Transverse colon (tissue), 4 donors: Measurements from ENCODE around the gene NR2E3. TPM values are rescaled to one million over a fixed set of nuclear protein-coding genes. Genes with fewer than 3 reads are reported as not detected.

Experiments
- DNase-seq: peaks from one replicate; pipeline ENCODE4 v3.0.0-alpha.2; 2019
- H3K27ac ChIP-seq, 4 donors: fragments of 200-600 bp; sonication (generic); 2 replicates each; pipeline ENCODE4 v1.5.1; 2016 to 2018; ENCODE audit warnings: inconsistent platforms in 4 of 4
- H3K27me3 ChIP-seq: fragments of 200-600 bp; sonication (generic); 2 replicates; pipeline ENCODE4 v1.5.1; 2017; ENCODE audit warnings: inconsistent platforms
- H3K36me3 ChIP-seq, 4 donors: fragments of 200-600 bp; sonication (generic); 2 replicates each; pipeline ENCODE4 v1.5.1; 2017 to 2019; ENCODE audit warnings: inconsistent platforms in 4 of 4
- H3K4me1 ChIP-seq, 4 donors: fragments of 200-600 bp; sonication (generic); 2 replicates each; pipeline ENCODE4 v1.5.1; 2017 to 2020; ENCODE audit warnings: inconsistent platforms in 4 of 4
- H3K4me3 ChIP-seq, 4 donors: fragments of 200-600 bp; sonication (generic); 1 replicate in 1 of 4; 2 replicates in 3 of 4; pipeline versions ENCODE4 v1.5.1 to v1.6.1; 2017 to 2019; ENCODE audit warnings: inconsistent platforms in 4 of 4
- H3K9me3 ChIP-seq, 2 donors: fragments of 200-600 bp; sonication (generic); 2 replicates each; pipeline ENCODE4 v1.5.1; 2017 to 2019; ENCODE audit warnings: inconsistent platforms in 2 of 2
- CTCF ChIP-seq, 5 experiments: fragments of 200-600 bp in 3 of 5; fragments of 450-650 bp in 2 of 5; sonication (generic) in 3 of 5; IDR thresholded peaks; 1 replicate in 2 of 5; 2 replicates in 3 of 5; pipeline ENCODE4 v1.5.1; 2016 to 2017; ENCODE audit warnings: antibody characterized with exemption in 5 of 5, inconsistent platforms in 3 of 5, mild to moderate bottlenecking in 2 of 5, moderate library complexity in 1 of 5
- EP300 ChIP-seq: sonication (generic); formaldehyde crosslinking; IDR thresholded peaks from one replicate; pipeline ENCODE4 v1.6.1; 2017; ENCODE audit warnings: antibody characterized with exemption, low read depth
- POLR2A ChIP-seq: fragments of 450-650 bp; IDR thresholded peaks from one replicate; pipeline ENCODE4 v1.6.1; 2016; ENCODE audit warnings: antibody characterized with exemption, mild to moderate bottlenecking, moderate library complexity
- POLR2AphosphoS5 ChIP-seq, 3 donors: sonication (generic); formaldehyde crosslinking; IDR thresholded peaks; one replicate each; pipeline ENCODE4 v1.6.1; 2016; ENCODE audit warnings: antibody characterized with exemption in 3 of 3
- WGBS, 2 donors: methylation state at CpG; one replicate each; pipeline ENCODE4 v1.1.5; 2018; ENCODE audit warnings: low coverage in 1 of 2; 5-methylcytosine and 5-hydroxymethylcytosine counted together
- in situ Hi-C, 4 donors: fragments of 200-750 bp; cut with MboI; loops; one replicate each; pipeline versions ENCODE4 v1.15.0 to v1.15.1; 2017; ENCODE audit warnings: low sequenced_read_pairs in 3 of 4, low pct_ligation_motif_present in 1 of 4, low pct_unique_long_range_greater_than_20kb in 1 of 4
- intact Hi-C: fragments of 100-400 bp; cut with DNase I; formaldehyde crosslinking; loops from one replicate; pipeline ENCODE4 v1.15.1; 2023; ENCODE audit warnings: low total_unique reads
- total RNA-seq, 4 donors: library from RNA; depleted of rRNA; stranded (reverse); fragments of >200 nt; gene quantifications; one replicate each; pipeline ENCODE4 v1.1.0, GENCODE V29; 2016

The NR2E3 gene
- total RNA-seq, 4 donors from 2014 or later, result 0.55 to 0.95 TPM; not detected in 2

DNA sequence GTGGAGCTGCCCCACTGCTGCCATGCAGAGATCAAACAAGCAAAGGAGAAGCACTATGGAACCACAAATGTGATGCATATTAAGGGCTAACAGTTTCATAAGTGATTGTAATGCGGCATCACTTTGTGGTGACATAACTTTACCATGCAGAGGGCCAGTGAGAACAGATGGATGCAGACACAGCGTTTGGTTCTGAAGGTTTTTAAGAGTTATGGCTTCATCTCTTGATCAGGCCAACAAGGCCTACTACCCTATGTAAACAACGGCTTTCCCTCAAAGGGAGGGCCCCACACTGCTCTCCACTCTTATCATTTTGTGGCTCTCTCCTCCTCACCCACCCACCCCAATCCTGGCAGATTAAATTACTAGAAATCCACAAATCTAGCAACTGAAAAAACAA lies 13.4 kb downstream of the NR2E3 start:
- no peak for DNase-seq
- H3K36me3 ChIP-seq, result peaks cover 0 to 62% (median 12%) of the 10 kb centered on the region in 4 donors
- no peak overlapping the region for H3K4me3 ChIP-seq
- no peak overlapping the region for H3K27ac ChIP-seq
- in situ Hi-C loops (loop anchor here in 1 of 4 donors (25.0 kb wide), 1 partner anchor 338 kb away; no protein-coding TSS in a partner anchor), intact Hi-C loops (no loop called here)
- 60 to 85% methylated on average over 1 to 3 of the region's 3 CpGs for WGBS, 2 donors
- H3K4me1 ChIP-seq, result no peaks in the 10 kb centered on the region
- H3K9me3 ChIP-seq, result peaks cover 24 to 36% of the 10 kb centered on the region in 2 donors
- TF ChIP-seq POLR2AphosphoS5 (IDR thresholded peaks at IDR 0.05), result no peak
- no peak for TF ChIP-seq POLR2A
- TF ChIP-seq CTCF (IDR thresholded peaks at IDR 0.05), result no peak
- TF ChIP-seq EP300, result no peak
- no peaks in the 10 kb centered on the region for H3K27me3 ChIP-seq

GRCh38 chr15:71825021-71825730 lies 14.8 kb downstream of the NR2E3 start:
- no peak overlapping the region for H3K4me3 ChIP-seq
- TF ChIP-seq POLR2A (no peak), CTCF (IDR thresholded peaks at IDR 0.05) (no peak), EP300 (no peak), POLR2AphosphoS5 (IDR thresholded peaks at IDR 0.05) (no peak)
- intact Hi-C loops, result no loop called here
- in situ Hi-C loops, result no loop called here
- WGBS, 2 donors, result 88 to 91% methylated on average over 4 of the region's 4 CpGs
- peaks cover 24 to 31% of the 10 kb centered on the region in 2 donors for H3K9me3 ChIP-seq
- DNase-seq, result no peak
- H3K27ac ChIP-seq, result no peak overlapping the region
- peaks cover 0 to 72% (median 13%) of the 10 kb centered on the region in 4 donors for H3K36me3 ChIP-seq
- H3K4me1 ChIP-seq, result no peaks in the 10 kb centered on the region
- H3K27me3 ChIP-seq, result no peaks in the 10 kb centered on the region

DNA sequence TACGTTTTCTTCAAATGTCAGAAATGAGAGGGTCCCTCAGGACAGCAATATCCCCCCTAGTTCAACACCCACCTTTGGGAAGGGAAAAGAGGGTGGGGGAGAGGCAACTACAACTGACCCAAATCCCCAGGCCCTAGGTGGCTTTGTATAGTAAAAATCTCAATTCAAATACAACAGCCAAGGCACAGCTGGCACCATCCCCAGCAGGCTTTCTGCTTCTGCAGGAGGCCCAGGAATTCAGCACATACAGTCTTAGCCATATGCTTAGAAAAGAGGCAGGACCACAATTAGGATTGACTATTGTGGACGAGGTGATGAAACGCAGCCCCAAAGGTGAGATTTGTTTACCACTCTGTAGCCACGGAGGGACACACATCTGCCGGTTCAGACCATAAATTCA lies 15.8 kb downstream of the NR2E3 start:
- 90 to 94% methylated on average over 2 to 5 of the region's 5 CpGs for WGBS, 2 donors
- H3K4me3 ChIP-seq, result no peak overlapping the region
- H3K36me3 ChIP-seq, result peaks cover 0 to 68% (median 14%) of the 10 kb centered on the region in 4 donors
- H3K27ac ChIP-seq, result no peak overlapping the region
- H3K9me3 ChIP-seq, result peaks cover 19 to 22% of the 10 kb centered on the region in 2 donors
- no peaks in the 10 kb centered on the region for H3K4me1 ChIP-seq
- intact Hi-C loops (no loop called here), in situ Hi-C loops (no loop called here)
- H3K27me3 ChIP-seq, result no peaks in the 10 kb centered on the region
- no peak for TF ChIP-seq EP300
- no peak for TF ChIP-seq POLR2A
- TF ChIP-seq POLR2AphosphoS5 (IDR thresholded peaks at IDR 0.05), result no peak
- no peak for TF ChIP-seq CTCF (IDR thresholded peaks at IDR 0.05)
- DNase-seq, result no peak

GRCh38 chr15:71830981-71831380 lies 20.6 kb downstream of the NR2E3 start:
- in situ Hi-C loops (no loop called here), intact Hi-C loops (no loop called here)
- Histone ChIP-seq H3K4me3 (no peak overlapping the region), H3K27me3 (no peaks in the 10 kb centered on the region), H3K4me1 (no peaks in the 10 kb centered on the region), H3K36me3 (peaks cover 0 to 38% (median 11%) of the 10 kb centered on the region in 4 donors), H3K27ac (no peak overlapping the region), H3K9me3 (no peaks in the 10 kb centered on the region)
- DNase-seq, result no peak
- WGBS, 2 donors, result 90 to 92% methylated on average over 2 of the region's 2 CpGs
- no peak for TF ChIP-seq CTCF (IDR thresholded peaks at IDR 0.05)
- no peak for TF ChIP-seq POLR2AphosphoS5 (IDR thresholded peaks at IDR 0.05)
- no peak for TF ChIP-seq EP300
- TF ChIP-seq POLR2A, result no peak
